HG03378 (cell line): ENCODE data around the gene PARP12.

ENCODE experiments used
- ATAC-seq: cut with Tn5 transposase; IDR thresholded peaks from one replicate; pipeline ENCODE4 v1.9.1; 2021; ENCODE audit warnings: mild to moderate bottlenecking, moderate library complexity; ENCODE audit not compliant: unreplicated experiment

The PARP12 gene

GRCh38 chr7:140015471-140015970 lies 47.2 kb downstream of the PARP12 start:
- ATAC-seq: no peak

GRCh38 chr7:140014123-140014522 lies 48.6 kb downstream of the PARP12 start:
- ATAC-seq: no peak

- no peak for ATAC-seq
Measured at GRCh38 chr7:140013676-140014075, 49.1 kb downstream of the PARP12 start.

- no peak for ATAC-seq
Measured at GRCh38 chr7:140010194-140010895, 52.4 kb downstream of the PARP12 start.

GRCh38 chr7:140009735-140010134 lies 53.0 kb downstream of the PARP12 start:
- no peak for ATAC-seq

- no peak for ATAC-seq
Measured at GRCh38 chr7:140008755-140009610, 53.8 kb downstream of the PARP12 start.

- no peak for ATAC-seq
Measured at GRCh38 chr7:140007051-140007690, 55.6 kb downstream of the PARP12 start.

- ATAC-seq: no peak
Measured at GRCh38 chr7:140006600-140006999, 56.2 kb downstream of the PARP12 start.

GRCh38 chr7:140005754-140006503 lies 56.8 kb downstream of the PARP12 start:
- no peak for ATAC-seq

- no peak for ATAC-seq
Measured at GRCh38 chr7:140005341-140005740, 57.4 kb downstream of the PARP12 start.

GRCh38 chr7:140004672-140005071 lies 58.1 kb downstream of the PARP12 start:
- ATAC-seq: no peak

GRCh38 chr7:140003913-140004382 lies 58.8 kb downstream of the PARP12 start:
- no peak for ATAC-seq

GRCh38 chr7:140000666-140001268 lies 62.0 kb downstream of the PARP12 start:
- ATAC-seq: no peak

GRCh38 chr7:139999516-139999915 lies 63.2 kb downstream of the PARP12 start:
- ATAC-seq: no peak

- ATAC-seq: no peak
Measured at GRCh38 chr7:139998572-139998971, 64.2 kb downstream of the PARP12 start.

GRCh38 chr7:139995017-139995915 lies 67.5 kb downstream of the PARP12 start:
- no peak for ATAC-seq

GRCh38 chr7:139994356-139994755 lies 68.4 kb downstream of the PARP12 start:
- no peak for ATAC-seq

GRCh38 chr7:139993592-139993991 lies 69.2 kb downstream of the PARP12 start:
- no peak for ATAC-seq

- ATAC-seq: no peak
Measured at GRCh38 chr7:139993169-139993568, 69.6 kb downstream of the PARP12 start.
